ENCODE data around the gene PAPPA.

GRCh38 chr9:116172216-116172615 is 18.6 kb downstream of the PAPPA start:
- TF ChIP-seq POLR2A (IDR thresholded peaks at IDR 0.05) = no peak
- TF ChIP-seq, protein P1, sequence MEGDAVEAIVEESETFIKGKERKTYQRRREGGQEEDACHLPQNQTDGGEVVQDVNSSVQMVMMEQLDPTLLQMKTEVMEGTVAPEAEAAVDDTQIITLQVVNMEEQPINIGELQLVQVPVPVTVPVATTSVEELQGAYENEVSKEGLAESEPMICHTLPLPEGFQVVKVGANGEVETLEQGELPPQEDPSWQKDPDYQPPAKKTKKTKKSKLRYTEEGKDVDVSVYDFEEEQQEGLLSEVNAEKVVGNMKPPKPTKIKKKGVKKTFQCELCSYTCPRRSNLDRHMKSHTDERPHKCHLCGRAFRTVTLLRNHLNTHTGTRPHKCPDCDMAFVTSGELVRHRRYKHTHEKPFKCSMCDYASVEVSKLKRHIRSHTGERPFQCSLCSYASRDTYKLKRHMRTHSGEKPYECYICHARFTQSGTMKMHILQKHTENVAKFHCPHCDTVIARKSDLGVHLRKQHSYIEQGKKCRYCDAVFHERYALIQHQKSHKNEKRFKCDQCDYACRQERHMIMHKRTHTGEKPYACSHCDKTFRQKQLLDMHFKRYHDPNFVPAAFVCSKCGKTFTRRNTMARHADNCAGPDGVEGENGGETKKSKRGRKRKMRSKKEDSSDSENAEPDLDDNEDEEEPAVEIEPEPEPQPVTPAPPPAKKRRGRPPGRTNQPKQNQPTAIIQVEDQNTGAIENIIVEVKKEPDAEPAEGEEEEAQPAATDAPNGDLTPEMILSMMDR (IDR thresholded peaks at IDR 0.05) = no peak
